H1 (cell line): ENCODE data around the gene RHOBTB3. TPM values are rescaled to one million over a fixed set of nuclear protein-coding genes. Genes with fewer than 3 reads are reported as not detected.

Experiments used
- CTCF ChIA-PET: fragments of 300-600 bp; sonication (Branson Sonifier 250); formaldehyde crosslinking; loops from one replicate; lab custom pipeline; 2021; ENCODE audit not compliant: partially characterized antibody; lab: Charles Lee
- POLR2A ChIA-PET: fragments of 300-600 bp; sonication (Branson Sonifier 250); formaldehyde crosslinking; loops from one replicate; lab custom pipeline; 2021; ENCODE audit warnings: inconsistent platforms; ENCODE audit not compliant: partially characterized antibody; lab: Charles Lee
- DNase-seq, 2 experiments: peaks; one replicate each; pipeline versions ENCODE4 v3.0.0 to v3.0.0-alpha.2; 2010 to 2022; ENCODE audit warnings: low spot score in 2 of 2, low read depth in 1 of 2, mixed read lengths in 1 of 2
- FAIRE-seq: peaks from 2 replicates; lab custom pipeline; 2011; peaks lifted over from hg19 to GRCh38; lab: Jason Lieb, UNC
- H2AFZ ChIP-seq: 2 replicates; pipeline ENCODE4 v1.8.1; 2012; ENCODE audit warnings: low read length, inconsistent platforms
- H2AK5ac ChIP-seq: 2 replicates; pipeline ENCODE4 v1.6.1; 2013; ENCODE audit warnings: low read depth, low read length
- H2BK120ac ChIP-seq: replicated peaks from 2 replicates; pipeline ENCODE3; 2013; ENCODE audit warnings: low read depth, low read length, inconsistent platforms
- H2BK12ac ChIP-seq: 2 replicates; pipeline ENCODE4 v1.6.1; 2013; ENCODE audit warnings: low read depth, low read length
- H2BK15ac ChIP-seq: 2 replicates; pipeline ENCODE4 v1.6.1; 2013; ENCODE audit warnings: low read length
- H2BK20ac ChIP-seq: 2 replicates; pipeline ENCODE4 v1.6.1; 2013; ENCODE audit warnings: low read length
- H2BK5ac ChIP-seq: 2 replicates; pipeline ENCODE4 v1.6.1; 2013; ENCODE audit warnings: low read depth, low read length
- H3K14ac ChIP-seq: 2 replicates; pipeline ENCODE4 v1.6.1; 2013; ENCODE audit warnings: inconsistent platforms; ENCODE audit not compliant: insufficient read length
- H3K18ac ChIP-seq: 2 replicates; pipeline ENCODE4 v1.6.1; 2013; ENCODE audit warnings: low read length; ENCODE audit errors: extremely low read depth
- H3K23ac ChIP-seq: 2 replicates; pipeline ENCODE4 v1.6.1; 2013; ENCODE audit warnings: inconsistent platforms; ENCODE audit not compliant: insufficient read length
- H3K23me2 ChIP-seq: 2 replicates; pipeline ENCODE4 v1.6.1; 2013; ENCODE audit warnings: low read depth, low read length
- H3K27ac ChIP-seq: 2 replicates; pipeline ENCODE4 v1.6.1; 2011; ENCODE audit warnings: low read depth, low read length, inconsistent platforms
- H3K27me3 ChIP-seq, 4 experiments: replicated peaks in 1 of 4; 1 replicate in 1 of 4; 2 replicates in 3 of 4; pipeline versions ENCODE4 v1.6.1 to v1.8.1; 2011 to 2013; ENCODE audit warnings: low read length in 3 of 4, mild to moderate bottlenecking in 3 of 4, inconsistent platforms in 2 of 4, mixed read lengths in 2 of 4, moderate library complexity in 1 of 4; ENCODE audit not compliant: control insufficient read depth in 3 of 4, insufficient read depth in 3 of 4; ENCODE audit errors: extremely low read depth in 1 of 4
- H3K36me3 ChIP-seq, 4 experiments: 2 replicates each; pipeline versions ENCODE4 v1.6.1 to v1.8.1; 2011 to 2013; ENCODE audit warnings: mild to moderate bottlenecking in 4 of 4, low read length in 3 of 4, moderate library complexity in 2 of 4, control low read depth in 1 of 4, inconsistent platforms in 1 of 4; ENCODE audit not compliant: insufficient read depth in 4 of 4, control insufficient read depth in 2 of 4
- H3K4ac ChIP-seq: replicated peaks from 2 replicates; pipeline ENCODE3; 2013; ENCODE audit warnings: low read length, low read depth, mixed read lengths, inconsistent platforms; ENCODE audit not compliant: insufficient read length
- H3K4me1 ChIP-seq, 4 experiments: replicated peaks in 1 of 4; 1 replicate in 1 of 4; 2 replicates in 3 of 4; pipeline versions ENCODE4 v1.6.1 to v1.8.1; 2011 to 2013; ENCODE audit warnings: low read length in 3 of 4, inconsistent platforms in 2 of 4, mixed read lengths in 1 of 4; ENCODE audit not compliant: insufficient read depth in 4 of 4, control insufficient read depth in 3 of 4
- H3K4me2 ChIP-seq, 2 experiments: 2 replicates each; pipeline versions ENCODE4 v1.6.1 to v1.8.1; 2011 to 2013; ENCODE audit warnings: low read depth in 2 of 2, low read length in 2 of 2, control low read depth in 1 of 2, inconsistent platforms in 1 of 2, mild to moderate bottlenecking in 1 of 2; ENCODE audit not compliant: insufficient read depth in 1 of 2
- H3K4me3 ChIP-seq, 4 experiments: fragments of 200-600, 300-600 bp in 1 of 4; sonication (generic), shearing (Covaris generic), sonication (Bioruptor Twin) in 1 of 4; 2 replicates each; pipeline versions ENCODE4 v1.5.1 to v1.8.1; 2011 to 2016; ENCODE audit warnings: low read length in 4 of 4, low read depth in 3 of 4, control low read depth in 2 of 4, inconsistent platforms in 2 of 4, mild to moderate bottlenecking in 2 of 4, mixed read lengths in 1 of 4, moderate library complexity in 1 of 4; ENCODE audit not compliant: insufficient read depth in 2 of 4; ENCODE audit errors: extremely low read depth in 1 of 4
- H3K56ac ChIP-seq: replicated peaks from 2 replicates; pipeline ENCODE3; 2013; ENCODE audit warnings: low read depth, mild to moderate bottlenecking, mixed read lengths, low read length, inconsistent platforms; ENCODE audit not compliant: insufficient read length
- H3K79me1 ChIP-seq: 2 replicates; pipeline ENCODE4 v1.6.1; 2013; ENCODE audit warnings: low read depth, low read length, control low read depth
- H3K79me2 ChIP-seq, 2 experiments: 2 replicates each; pipeline versions ENCODE4 v1.6.1 to v1.8.1; 2012 to 2013; ENCODE audit warnings: low read length in 2 of 2, mild to moderate bottlenecking in 2 of 2, inconsistent platforms in 1 of 2; ENCODE audit not compliant: insufficient read depth in 2 of 2, control insufficient read depth in 1 of 2
- H3K9ac ChIP-seq, 4 experiments: replicated peaks in 1 of 4; 1 replicate in 1 of 4; 2 replicates in 3 of 4; pipeline versions ENCODE4 v1.6.1 to v1.8.1; 2011 to 2013; ENCODE audit warnings: low read depth in 3 of 4, low read length in 3 of 4, control low read depth in 2 of 4, mild to moderate bottlenecking in 2 of 4, moderate library complexity in 2 of 4, inconsistent platforms in 1 of 4; ENCODE audit errors: extremely low read depth in 1 of 4
- H3K9me3 ChIP-seq, 2 experiments: 2 replicates each; pipeline versions ENCODE4 v1.6.1 to v1.8.1; 2012 to 2013; ENCODE audit warnings: mild to moderate bottlenecking in 2 of 2, moderate library complexity in 2 of 2, control low read depth in 1 of 2, inconsistent platforms in 1 of 2, low read depth in 1 of 2, low read length in 1 of 2, mixed read lengths in 1 of 2; ENCODE audit not compliant: insufficient read depth in 2 of 2
- H4K20me1 ChIP-seq, 2 experiments: replicated peaks in 1 of 2; 2 replicates each; pipeline versions ENCODE3 to v1.8.1; 2011 to 2013; ENCODE audit warnings: inconsistent platforms in 2 of 2, low read length in 2 of 2, mild to moderate bottlenecking in 1 of 2; ENCODE audit not compliant: insufficient read depth in 2 of 2, control insufficient read depth in 1 of 2
- H4K5ac ChIP-seq: 2 replicates; pipeline ENCODE4 v1.6.1; 2013; ENCODE audit warnings: low read length, low read depth, mixed read lengths, inconsistent platforms; ENCODE audit not compliant: insufficient read length
- H4K8ac ChIP-seq: 2 replicates; pipeline ENCODE4 v1.8.0; 2013; ENCODE audit warnings: mild to moderate bottlenecking, moderate library complexity, low read length, inconsistent platforms; ENCODE audit not compliant: insufficient read depth; ENCODE audit errors: extremely low read depth
- H4K91ac ChIP-seq: replicated peaks from 2 replicates; pipeline ENCODE3; 2013; ENCODE audit warnings: low read length, mixed read lengths, inconsistent platforms; ENCODE audit not compliant: insufficient read length
- CHD2 ChIP-seq: IDR thresholded peaks from 2 replicates; pipeline ENCODE4 v1.6.1; 2012; ENCODE audit warnings: low read length, improper control_type of control experiment
- E2F6 ChIP-seq: IDR thresholded peaks from 2 replicates; pipeline ENCODE4 v1.6.1; 2012; ENCODE audit warnings: inconsistent platforms
- EP300 ChIP-seq, 2 experiments: IDR thresholded peaks; 1 replicate in 1 of 2; 2 replicates in 1 of 2; pipeline ENCODE4 v1.6.1; 2011 to 2012; ENCODE audit warnings: low read depth in 2 of 2, low read length in 2 of 2, mild to moderate bottlenecking in 2 of 2, borderline replicate concordance in 1 of 2, inconsistent platforms in 1 of 2, moderate library complexity in 1 of 2
- JUN ChIP-seq: IDR thresholded peaks from 2 replicates; pipeline ENCODE4 v1.6.1; 2011; ENCODE audit warnings: low read depth, mild to moderate bottlenecking, improper control_type of control experiment, low read length
- RNF2 ChIP-seq: fragments of 200-900, 300-1000 bp; sonication (generic); IDR thresholded peaks from 2 replicates; pipeline ENCODE4 v1.7.1; 2016; ENCODE audit warnings: borderline replicate concordance, low read depth, mild to moderate bottlenecking, antibody characterized with exemption, low read length; ENCODE audit not compliant: poor library complexity, severe bottlenecking; ENCODE audit errors: missing control alignments
- WGBS, 2 experiments: shearing (Covaris generic) in 1 of 2; methylation state at CpG; one replicate each; pipeline versions ENCODE4 v1.1.6 to v1.1.7; 2013 to 2015; ENCODE audit warnings: low lambda C conversion rate in 2 of 2, mixed read lengths in 2 of 2, inconsistent platforms in 1 of 2, low coverage in 1 of 2, missing lambda C conversion rate in 1 of 2; ENCODE audit not compliant: insufficient replicate concordance in 2 of 2, insufficient coverage in 1 of 2, insufficient read length in 1 of 2; ENCODE audit errors: extremely low coverage in 1 of 2, missing lambda C conversion rate in 1 of 2; 5-methylcytosine and 5-hydroxymethylcytosine counted together
- polyA plus RNA-seq, 7 experiments: library from polyadenylated mRNA; depleted of rRNA in 3 of 7; stranded (reverse) in 5 of 7; unstranded in 2 of 7; fragments of >200 nt in 5 of 7; fragments of 200-250 nt in 2 of 7; gene quantifications; 1 replicate in 5 of 7; 2 replicates in 1 of 7; 4 replicates in 1 of 7; pipeline versions ENCODE4 v1.2.1 to v1.2.3, GENCODE V29; 2011 to 2013; ENCODE audit warnings: missing spikeins in 2 of 7, mixed read lengths in 2 of 7
- total RNA-seq: library from RNA; stranded (reverse); fragmentation: NEBNext Ultra II Directional; extraction: Animal tissue kit (Norgen Biotek cat#: 25700); gene quantifications from 2 replicates; pipeline ENCODE4 v1.2.1, GENCODE V29; 2021

RHOBTB3 gene
- total and polyA plus RNA-seq, 2 of the 8 experiments (the other 6 are each of a cell fraction or from before 2014, with no cell fraction given) = 8.2 to 17.5 TPM

- Histone ChIP-seq H4K5ac (no peak overlapping the region), H2AK5ac (no peak overlapping the region), H3K4me2 (no peak overlapping the region), H3K4me1 (peaks cover 0 to 11% (median 8%) of the 10 kb centered on the region in 4 experiments; a peak in 5 of 7 replicates), H2BK5ac (no peak overlapping the region), H3K56ac (no peak overlapping the region), H4K8ac (no peak overlapping the region), H3K4me3 (no peak overlapping the region), H3K27ac (no peak overlapping the region), H2BK20ac (no peak overlapping the region), H2BK12ac (no peak overlapping the region), H2AFZ (no peak overlapping the region), H3K23me2 (no peaks in the 10 kb centered on the region), H2BK15ac (no peak overlapping the region), H3K79me2 (no peaks in the 10 kb centered on the region), H3K4ac (no peak overlapping the region), H3K23ac (no peak overlapping the region), H3K27me3 (peaks cover 0 to 14% (median 8%) of the 10 kb centered on the region in 4 experiments; a peak in 5 of 7 replicates), H3K36me3 (no peaks in the 10 kb centered on the region), H3K18ac (no peak overlapping the region), H3K79me1 (no peaks in the 10 kb centered on the region), H2BK120ac (no peak overlapping the region), H4K91ac (no peak overlapping the region), H3K9me3 (no peaks in the 10 kb centered on the region), H3K14ac (no peak overlapping the region), H3K9ac (no peak overlapping the region), H4K20me1 (no peaks in the 10 kb centered on the region)
- CTCF ChIA-PET = interaction anchor here (0.8 to 1.4 kb wide), 4 partner anchors 16 to 108 kb away, joined by 3 to 4 read pairs (median 3); no protein-coding TSS in a partner anchor
- POLR2A ChIA-PET = interaction anchor here (0.8 kb wide), 1 partner anchor 11 kb away, joined by 3 read pairs; no protein-coding TSS in a partner anchor
- WGBS, 2 experiments = 78% methylated on average over 4 of the region's 4 CpGs; no CpG with 5 or more reads in 1 of the 2 experiments
- FAIRE-seq = no peak
- no peak for DNase-seq
- TF ChIP-seq CHD2 = no peak
- TF ChIP-seq E2F6 = no peak
- TF ChIP-seq JUN = no peak
- no peak for TF ChIP-seq RNF2
- no peak for TF ChIP-seq EP300 (IDR thresholded peaks at IDR 0.05; ENCODE audit: borderline replicate concordance in 1 of 2, low read depth in 2 of 2, low read length in 2 of 2)
These were observed 5.0 kb upstream of the RHOBTB3 start for GRCh38 chr5:95725937-95726810.
